EH (cell line): ENCODE measurements around the gene EHMT2.
"Not testable (repeated sequence)": the region's sequence is repeated elsewhere in the genome, so short reads cannot be mapped to it uniquely, and the experiment has no call there.

Experiments
- DNase-seq: peaks from one replicate; pipeline ENCODE4 v3.0.0-alpha.2; 2015; ENCODE audit warnings: low read depth

Gene EHMT2

DNA sequence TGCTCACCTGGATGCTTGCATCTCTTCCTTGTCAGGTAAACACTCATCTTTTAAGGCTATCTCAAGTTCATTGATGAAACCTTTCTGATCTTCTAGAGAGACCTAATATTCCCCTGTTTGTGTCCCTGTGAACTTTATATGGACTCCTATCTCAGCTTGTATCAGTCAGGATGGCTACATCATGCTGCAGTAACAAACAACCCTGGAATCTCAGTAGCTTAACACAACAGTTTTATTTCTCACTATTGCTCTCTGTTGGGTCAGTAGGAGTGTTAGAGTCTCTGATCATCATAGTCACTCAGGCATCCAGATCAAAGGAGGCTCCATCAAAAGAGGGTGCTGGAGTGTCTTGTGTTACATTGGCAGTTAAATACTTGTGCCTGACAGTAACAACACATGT, 17.9 kb upstream of the EHMT2 start:
- no peak for DNase-seq

DNA sequence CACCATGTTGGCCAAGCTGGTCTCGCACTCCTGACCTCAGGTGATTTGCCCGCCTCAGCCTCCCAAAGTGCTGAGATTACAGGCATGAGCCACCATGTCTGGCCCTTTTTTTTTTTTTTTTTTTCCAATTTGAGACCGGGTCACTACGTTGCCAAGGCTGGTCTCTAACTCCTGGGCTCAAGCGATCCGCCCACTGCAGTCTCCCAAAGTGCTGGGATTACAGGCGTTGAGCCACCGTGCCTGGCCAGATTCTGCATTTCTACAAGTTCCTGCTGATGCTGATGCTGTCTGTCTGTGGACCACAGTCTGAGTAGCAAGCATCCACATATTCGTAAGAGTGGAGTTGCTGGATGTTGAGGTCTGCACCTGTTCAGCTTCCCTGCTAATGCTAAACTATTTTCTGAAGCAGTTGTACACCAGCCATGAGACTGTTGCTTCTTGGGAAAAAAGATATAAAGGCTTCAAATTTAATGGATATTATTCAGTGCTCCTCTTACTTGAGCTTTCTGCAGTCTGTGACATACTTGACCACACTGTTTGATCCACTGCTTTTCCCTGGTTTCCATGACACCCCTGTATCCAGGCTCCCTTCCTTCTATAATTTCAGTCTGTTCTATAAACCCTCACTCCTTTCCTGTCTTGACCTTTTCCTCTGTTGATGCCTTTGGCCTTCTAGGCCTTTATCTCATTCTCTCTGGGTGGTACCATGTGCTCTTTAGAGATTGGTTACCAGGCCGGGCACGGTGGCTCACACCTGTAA, 14.5 kb upstream of the EHMT2 start:
- DNase-seq = peak; percentile 24

DNA sequence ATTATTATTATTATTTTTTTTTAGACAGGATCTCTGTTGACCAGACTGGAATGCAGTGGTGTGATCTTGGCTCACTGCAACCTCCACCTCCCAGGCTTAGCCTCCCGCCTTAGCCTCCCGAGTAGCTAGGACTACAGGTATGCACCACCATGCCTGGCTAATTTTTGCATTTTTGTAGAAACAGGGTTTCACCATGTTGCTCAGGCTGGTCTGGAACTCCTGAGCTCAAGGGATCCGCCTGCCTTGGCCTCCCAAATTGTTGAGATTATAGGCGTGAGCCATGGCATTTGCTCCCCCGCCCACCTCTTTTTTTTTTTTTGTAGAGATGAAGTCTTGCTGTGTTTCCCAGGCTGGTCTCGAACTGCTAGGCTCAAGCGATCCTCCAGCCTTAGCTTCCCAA, 11.8 kb upstream of the EHMT2 start:
- DNase-seq = not testable (repeated sequence)

DNA sequence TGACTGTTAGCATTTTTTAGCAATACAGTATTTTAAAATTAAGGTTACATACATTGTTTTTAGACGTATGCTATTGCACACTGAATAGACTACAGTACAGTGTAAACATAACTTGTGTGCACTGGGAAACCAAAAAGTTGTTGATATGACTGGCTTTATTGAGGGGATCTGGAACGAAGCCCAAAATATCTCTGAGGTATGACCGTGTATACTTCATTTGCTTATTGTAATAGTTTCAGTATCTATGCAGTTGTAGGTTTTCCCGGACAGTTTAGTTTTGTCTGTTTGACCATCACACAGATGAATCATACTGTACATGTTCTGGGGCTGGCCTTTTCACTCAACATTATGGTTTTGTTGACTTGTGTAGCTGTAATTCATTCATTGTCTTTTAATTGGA, 11.3 kb upstream of the EHMT2 start:
- peak; percentile 46 for DNase-seq

DNA sequence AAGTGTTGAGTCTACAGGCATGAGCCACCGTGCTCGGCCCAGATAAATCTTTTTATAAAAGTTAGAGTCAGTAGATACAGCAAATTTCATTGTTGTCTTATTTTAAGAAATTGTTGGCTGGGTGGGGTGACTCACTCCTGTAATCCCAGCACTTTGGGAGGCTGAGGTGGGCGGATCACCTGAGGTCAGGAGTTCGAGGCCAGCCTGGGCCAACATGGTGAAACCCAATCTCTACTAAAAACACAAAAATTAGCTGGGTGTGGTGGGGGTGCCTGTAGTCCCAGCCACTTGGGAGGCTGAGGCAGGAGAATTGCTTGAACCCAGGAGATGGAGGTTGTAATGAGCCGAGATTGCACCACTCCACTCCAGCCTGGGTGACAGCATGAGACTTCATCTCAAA, 10.8 kb upstream of the EHMT2 start:
- not testable (repeated sequence) for DNase-seq

DNA sequence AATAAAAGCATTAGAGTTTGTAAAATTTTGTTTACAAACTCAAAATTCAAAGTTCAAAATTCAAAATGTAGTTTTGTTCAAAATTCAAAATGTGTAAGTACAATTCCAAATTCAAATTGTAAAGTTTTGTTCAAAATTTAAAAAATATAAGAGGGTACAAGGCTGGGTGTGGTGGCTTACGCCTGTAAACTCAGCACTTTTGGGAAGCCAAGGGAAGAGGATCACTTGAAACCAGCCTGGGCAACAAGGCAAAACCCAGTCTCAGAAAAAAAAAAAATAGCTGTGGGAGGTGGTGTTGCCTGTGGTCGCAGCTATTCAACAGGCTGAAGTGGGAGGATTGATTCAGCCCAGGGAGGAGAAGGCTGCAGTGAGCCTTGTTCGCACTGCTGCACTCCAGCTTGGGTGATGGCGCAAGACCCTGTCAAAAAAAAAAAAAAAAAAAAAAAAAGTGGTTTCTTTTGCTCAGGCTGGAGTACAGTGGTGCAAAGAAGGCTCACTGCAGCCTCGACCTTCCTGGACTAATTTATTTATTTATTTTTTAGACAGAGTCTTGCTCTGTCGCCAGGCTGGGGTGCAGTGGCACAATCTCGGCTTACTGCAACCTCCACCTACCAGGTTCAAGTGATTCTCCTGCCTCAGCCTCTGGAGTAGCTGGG, 9.8 kb upstream of the EHMT2 start:
- DNase-seq = peak; percentile 61

DNA sequence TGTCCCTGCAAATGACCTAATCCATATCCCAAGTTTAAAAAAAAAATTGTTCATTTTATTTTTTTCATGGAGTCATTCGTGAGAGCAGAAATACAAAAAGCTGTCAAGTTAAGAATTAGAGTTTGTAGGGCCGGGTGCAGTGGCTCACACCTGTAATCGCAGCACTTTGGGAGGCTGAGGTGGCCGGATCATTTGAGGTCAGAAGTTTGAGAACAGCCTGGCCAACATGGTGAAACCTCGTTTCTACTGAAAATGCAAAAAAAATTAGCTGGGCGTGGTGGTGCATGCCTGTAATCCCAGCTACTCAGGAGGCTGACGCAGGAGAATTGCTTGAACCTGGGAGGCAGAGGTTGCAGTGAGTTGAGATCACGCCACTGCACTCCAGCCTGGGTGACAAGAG, 9.2 kb upstream of the EHMT2 start:
- DNase-seq = not testable (repeated sequence)

DNA sequence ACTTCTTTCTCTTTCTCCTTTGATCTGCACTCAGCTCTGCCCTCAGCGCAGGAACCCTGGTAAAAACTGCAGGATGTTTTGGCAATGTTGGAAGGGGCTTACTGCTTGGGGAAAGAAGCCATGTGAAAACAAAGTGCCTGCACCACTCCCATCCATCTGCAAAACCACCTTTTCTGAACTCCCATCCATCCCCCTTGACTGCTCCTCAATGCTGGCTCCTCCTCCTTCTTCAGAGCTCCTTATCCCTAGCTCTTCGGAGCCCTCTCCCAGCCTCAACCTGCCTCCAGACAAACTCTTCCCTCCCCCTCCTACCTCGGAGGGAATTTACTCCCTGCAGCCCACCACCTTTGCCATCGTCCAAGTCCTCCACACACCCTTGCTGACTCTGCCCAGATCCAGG, 8.6 kb upstream of the EHMT2 start:
- DNase-seq = no peak

DNA sequence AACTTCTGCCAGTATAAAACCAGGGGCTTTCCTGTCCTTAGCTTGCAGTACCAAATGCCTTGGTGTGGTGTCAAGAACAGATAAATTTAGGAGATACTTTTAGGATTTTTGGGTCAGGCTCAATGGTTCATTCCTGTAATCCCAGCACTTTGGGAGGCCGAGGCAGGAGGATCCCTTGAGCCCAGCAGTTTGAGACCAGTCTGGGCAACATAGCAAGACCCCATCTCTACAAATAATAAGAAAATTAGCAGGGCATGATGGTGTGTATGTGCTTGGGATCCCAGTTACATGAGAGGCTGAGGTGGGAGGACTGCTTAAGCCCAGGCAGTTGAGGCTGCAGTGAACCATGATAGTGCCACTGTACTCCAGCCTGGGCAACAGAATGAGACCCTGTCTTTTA, 7.5 kb upstream of the EHMT2 start:
- no peak for DNase-seq

DNA sequence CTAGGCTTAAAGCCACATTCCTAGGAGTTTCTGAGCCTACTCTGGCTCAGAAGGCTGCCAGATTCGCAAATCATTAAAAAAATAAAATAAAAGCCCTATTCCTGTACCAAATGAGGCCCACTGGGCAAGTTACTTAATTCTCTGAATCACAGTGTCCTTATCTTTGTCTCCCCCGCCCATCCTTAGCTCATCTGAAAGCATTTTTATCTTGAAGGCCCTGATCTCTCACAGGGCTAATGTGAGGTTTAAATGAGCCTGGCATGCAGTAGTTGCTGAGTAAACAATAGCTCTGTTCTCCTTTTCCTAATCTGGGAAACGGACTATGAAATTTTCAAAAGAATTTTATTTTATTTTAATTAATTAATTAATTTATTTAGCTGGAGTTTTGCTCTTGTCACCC, 6.5 kb upstream of the EHMT2 start:
- DNase-seq = no peak

DNA sequence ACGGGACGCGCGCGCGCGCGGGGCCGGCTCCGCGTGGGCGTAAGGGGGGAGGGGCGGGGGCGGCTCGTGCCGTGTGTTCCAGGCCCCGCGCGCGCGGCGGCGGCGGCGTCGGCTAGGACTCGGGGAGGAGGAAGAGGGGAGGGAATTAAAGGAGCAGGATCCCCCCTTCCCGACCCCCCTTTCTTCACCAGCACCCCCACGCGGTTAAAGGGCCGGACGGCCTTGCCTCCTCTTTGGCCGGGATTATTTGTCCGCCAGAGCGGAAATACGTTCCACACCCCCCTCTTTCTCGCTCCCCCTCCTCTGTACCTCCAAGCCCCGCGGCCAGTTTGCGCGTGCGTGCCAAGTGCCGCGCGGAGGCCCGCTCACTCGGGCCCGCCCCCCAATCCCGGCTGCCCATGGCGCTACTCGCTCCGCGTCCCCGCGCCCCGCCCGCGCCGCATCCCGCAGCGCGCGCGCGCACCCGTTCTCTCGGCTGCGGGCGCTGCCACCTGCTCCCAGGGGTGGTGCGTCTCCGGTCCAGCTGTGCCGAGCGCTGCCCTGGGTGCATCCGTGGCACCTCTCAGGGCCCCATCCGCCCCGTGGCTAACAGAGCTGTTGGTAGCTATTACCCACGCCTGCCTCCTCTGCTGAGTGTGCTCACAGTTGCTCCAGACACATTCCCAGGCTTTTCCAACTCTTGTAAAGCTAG, 4.6 kb upstream of the EHMT2 start, which contains the start of gene ZBTB12:
ZBTB12 (minus strand) TSS at position 134 of the 691 bp plus-strand sequence. CDS start 781 bp downstream, outside the sequence.
- DNase-seq = peak; percentile 95

DNA sequence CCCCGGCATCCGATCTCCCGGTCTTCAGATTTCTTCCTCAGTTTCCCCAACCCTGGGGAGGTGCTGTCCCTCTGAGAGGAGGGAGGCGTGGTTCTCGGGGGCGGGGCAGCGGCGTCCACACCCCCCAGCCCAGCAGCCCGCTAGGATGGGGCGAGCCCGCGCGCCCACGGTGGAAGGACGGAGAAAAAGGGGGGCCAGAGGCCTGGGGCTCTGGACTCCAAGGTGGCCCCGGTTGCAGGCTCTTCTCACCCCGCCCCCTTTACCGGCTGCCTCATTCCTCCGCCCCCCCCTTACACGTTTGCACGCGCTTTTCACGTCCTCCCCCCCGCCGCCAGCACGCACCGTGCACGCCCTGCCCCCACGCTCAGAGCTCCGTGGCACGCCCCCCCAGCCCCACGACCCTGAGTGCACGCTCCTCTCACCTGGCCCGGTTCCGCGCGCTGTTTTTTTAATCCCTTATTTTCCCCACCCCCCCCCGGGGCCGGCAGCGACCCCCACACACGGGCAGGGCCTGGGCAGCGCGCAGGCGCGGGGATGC, 4.0 kb upstream of the EHMT2 start:
- DNase-seq = peak; percentile 55

DNA sequence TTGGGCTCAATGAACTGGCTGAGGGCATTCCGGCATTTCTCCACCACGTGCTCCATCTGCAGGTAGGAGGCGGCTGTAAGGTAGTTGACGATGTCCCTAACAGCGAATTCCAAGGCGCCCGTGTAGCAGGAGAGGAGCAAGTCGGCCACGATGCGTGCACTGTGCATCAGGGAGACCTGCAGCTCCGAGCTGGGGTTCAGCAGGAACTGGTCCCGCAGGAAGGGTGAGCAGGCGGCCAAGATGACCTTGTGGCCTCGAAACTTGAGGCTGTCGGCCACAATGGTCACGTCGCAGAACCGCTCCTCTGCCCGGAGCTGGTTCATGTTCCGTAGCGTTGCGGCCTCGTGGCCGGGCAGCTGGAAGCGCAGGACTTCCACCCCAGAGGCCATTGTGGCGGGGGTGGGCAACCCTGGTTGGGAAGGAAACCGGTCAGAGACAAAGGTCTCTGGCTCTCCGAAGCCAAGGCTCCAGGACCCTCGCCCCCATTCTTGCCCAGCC, 3.5 kb upstream of the EHMT2 start:
- DNase-seq = no peak

DNA sequence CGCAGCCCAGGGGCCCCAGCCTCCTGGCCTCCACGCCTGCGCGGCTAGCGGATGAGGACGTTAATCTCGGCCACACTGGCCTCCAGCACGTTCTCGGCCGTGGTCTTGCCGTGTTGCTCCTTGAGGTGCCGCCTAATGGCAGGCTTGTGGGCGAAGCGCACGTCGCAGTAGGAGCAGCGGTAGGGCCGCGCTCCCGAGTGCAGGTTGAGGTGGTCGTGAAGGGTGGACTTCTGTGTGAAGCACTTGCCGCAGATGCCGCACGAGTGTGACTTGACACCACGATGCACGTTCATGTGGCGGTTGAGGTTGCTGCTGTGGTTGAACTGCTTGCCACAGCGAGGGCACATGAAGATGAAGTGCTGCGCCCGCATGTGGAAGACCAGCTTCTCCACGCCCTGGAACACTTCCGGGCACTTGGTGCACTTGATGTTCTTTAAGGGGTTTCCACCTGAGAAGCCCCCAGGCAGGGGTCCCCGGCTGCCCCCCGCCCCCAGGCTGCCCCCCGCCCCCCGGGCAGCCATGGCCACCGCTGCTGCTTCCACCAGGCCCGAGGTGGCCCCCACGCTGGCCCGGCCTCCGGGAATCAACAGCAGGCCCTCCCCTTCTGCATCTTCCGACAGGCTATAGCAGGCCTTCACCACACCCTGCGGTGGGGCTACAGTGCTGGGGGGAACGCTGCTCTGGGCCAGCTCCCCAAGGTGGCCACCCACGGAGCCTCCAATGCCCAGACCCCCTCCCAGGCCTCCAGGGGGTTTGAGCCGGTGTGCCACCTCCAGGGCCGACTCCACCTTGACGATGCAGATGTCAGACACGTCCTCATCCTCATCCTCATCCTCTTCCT, 2.6 kb upstream of the EHMT2 start:
- no peak for DNase-seq

DNA sequence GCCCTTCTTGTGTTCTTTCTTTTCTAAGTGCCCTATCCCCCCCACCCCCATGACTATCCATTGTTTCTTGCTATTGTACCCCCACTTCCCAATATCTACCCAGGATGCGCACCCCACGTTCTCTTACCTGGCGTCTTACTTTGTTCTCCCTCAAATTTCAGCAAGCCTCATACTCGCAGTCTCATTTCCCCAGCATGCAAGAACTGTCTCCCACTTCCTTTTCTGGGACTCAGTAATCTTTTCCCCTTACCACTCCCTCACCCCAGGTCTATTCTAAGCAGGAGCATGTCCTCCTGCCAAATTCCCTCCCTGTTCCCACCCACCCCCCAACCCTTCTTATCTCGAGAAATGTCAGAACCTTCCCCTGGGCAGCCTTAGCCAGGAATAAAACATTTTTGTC, 1.7 kb upstream of the EHMT2 start:
- DNase-seq = no peak

DNA sequence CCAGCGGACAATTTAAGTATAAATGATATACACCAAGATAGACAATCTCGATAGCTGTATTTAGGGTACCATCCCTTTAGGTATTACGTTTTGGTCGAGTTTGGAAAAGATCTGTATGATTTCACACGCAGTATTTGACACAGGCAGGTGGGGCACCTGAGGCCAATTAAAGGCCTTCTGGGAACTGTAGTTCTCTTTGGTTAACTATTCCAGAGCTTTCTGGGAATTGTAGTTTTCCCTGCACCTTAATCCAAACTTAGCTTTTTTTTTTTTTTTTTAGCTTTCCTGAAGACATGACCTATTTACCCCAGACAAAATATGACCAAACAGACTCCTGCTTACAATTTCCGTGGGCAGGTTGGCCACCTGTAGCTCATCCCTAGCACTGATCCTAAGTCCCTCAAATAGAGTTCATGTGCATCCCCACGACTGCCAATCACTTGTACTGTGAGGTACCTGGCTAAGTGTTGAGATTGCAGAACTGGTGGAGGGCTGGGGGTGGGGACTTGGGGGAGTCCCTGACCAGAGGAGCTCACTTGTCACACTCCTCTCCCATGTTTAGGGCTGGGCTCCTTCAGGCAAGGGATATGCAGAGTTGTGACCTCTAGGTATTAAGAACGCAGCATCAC, 999 bp upstream of the EHMT2 start:
- DNase-seq = peak; percentile 53

DNA sequence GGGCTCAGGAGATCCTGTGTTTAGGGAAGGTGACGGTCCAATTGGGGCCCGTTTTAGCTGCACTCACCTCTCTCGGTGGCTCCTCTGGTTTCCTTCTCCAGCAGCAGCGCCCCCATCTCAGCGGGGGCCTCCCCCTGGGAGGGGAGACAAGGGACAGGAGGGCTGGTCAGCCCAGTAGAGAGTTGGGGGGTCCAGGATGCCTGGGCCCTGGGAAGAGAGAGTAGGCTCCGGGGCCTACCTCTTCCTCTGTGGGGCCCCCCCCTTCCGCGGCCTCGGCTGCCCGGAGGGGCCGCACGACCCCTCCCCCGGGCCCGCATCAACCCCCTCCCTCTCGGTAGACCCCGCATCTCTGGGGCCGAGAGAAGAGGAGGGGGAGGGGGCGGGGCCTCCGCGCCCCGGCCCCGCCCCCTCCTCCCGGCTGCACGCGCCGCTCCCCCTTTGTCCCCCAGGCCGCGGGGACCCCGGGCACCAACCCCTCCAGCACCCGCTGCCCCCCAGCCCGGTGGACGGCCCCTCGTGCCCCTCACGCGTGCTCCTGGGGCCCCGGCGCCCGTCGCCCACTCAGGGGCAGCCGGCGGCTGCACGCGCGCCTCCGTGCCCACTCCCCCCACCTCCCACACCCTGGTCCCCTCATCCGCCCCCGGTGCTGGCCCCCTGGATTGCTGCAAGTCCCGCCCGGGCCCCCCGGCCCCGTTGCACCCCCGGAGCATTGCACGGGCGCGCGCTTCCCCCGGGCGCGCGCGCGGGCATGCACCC, 464 bp downstream of the EHMT2 start:
- DNase-seq = no peak

DNA sequence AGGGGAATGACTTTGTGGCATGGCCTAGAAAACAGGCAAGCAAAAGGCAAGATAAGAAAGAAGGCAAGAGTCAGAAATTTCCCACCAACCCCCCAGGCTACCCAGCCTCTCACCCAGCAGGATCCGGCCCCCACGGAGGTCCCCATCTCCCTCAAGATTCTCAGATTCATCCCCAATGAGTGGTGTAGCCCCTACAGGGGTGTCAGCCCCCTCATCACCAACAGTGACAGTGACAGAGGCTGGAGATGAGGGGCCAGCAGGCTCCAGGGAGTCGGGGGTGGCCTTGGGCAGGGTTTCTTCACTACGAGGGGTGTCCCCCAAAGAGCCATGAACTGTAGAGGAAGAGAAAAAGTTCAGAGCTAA, 1.0 kb downstream of the EHMT2 start:
- no peak for DNase-seq

DNA sequence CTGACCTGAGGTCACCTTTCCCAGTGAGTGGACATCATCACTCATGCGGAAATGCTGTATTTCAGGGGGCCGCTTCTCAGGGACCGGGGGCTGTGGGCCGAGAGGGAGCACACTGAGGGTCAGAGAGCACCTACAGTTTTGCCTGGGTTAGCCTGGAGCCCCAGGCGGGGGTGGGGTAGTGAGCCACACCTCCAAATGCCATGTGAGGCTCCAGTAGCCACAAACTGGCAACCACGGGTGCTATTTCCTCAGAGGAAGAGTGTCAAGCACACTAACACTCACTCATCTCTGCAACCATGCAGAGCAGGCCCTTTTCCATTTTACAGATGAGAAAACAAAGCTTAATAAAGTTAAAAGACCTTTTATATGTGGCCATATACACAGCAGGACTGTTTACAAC, 4.7 kb downstream of the EHMT2 start:
- DNase-seq = no peak

DNA sequence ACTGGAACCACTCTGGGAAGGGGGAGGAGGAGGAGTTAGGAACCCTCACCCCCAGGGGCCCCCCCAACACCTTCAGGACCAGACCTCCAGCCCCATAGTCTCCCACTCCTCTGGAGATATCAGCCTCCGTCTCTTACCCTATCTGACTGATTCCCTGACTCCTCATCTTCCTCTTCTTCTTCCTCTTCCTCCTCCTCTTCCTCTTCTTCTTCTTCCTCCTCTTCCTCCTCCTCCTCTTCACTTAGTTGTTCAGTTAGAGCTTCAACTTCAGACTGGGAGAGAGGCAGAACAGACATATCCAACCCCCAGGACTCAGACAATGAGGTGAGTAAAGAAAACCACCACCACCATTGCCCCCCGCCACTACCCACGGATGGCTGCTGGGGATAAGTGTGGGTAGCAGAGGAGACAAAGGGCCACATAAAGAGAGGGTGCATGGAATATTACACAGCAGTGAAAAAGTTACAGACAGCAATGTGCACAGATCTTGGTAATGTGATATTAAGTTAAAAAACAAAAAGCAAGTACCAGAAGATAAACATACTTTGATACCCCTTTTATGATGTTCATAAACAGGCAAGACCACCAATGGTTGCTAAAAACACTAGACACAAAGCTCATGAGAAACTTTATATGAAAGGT, 8.0 kb downstream of the EHMT2 start:
- DNase-seq = no peak
